Measurements from ENCODE around the gene POMGNT1. TPM values are rescaled to one million over a fixed set of nuclear protein-coding genes. Genes with fewer than 3 reads are reported as not detected.

POMGNT1 gene
- total and polyA plus RNA-seq, 2 of the 13 experiments (the other 11 are each of a cell fraction or from before 2014, with no cell fraction given): 33.9 to 46.8 TPM

DNA sequence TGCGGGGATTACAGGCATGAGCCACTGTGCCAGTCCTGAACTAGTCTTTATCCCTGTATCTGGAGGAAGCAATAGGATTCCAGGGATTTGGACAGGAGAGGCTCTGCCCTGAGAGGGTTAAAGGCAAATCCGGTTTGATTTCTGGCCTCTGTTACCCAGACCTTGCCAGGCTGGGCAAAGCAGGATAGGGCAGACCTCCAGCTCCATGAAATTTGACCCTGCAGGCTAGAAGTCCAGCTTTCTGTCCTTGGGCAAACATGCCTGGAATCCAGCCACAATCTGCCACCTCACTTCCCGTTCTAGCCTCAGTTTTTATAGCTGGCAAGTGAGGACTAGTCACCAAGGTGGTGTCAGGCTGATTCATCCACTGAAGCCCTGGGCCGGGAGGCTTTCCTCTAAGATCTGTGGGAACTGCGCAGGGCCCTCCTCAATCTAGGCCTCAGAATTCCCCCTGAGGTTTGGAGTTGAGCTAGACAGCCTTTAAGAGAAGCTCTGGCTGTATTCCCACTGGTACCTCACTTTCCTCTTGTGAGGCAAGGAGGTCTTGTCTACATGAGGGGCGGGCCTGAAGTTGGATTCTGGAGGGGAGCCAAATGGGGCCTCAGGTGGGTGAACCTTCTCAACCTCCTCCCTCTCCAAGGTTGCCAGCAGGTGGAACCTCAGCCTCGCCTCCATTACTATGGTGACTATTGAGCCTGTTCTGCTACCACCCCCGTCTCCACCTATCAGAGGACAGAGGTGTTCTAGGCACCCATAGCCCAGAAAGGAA is 15.0 kb downstream of the POMGNT1 start (continued):
- no peak for TF ChIP-seq SOX13 (IDR thresholded peaks at IDR 0.05)
- TF ChIP-seq SOX13 (CRISPR knock-in tag; conservative IDR thresholded peaks at IDR 0.05 in 1 of 2, IDR thresholded peaks at IDR 0.05 in 1 of 2): peak in 1 of 2 experiments; percentile 19; a peak in 1 of 4 replicates
- TF ChIP-seq, protein P1, sequence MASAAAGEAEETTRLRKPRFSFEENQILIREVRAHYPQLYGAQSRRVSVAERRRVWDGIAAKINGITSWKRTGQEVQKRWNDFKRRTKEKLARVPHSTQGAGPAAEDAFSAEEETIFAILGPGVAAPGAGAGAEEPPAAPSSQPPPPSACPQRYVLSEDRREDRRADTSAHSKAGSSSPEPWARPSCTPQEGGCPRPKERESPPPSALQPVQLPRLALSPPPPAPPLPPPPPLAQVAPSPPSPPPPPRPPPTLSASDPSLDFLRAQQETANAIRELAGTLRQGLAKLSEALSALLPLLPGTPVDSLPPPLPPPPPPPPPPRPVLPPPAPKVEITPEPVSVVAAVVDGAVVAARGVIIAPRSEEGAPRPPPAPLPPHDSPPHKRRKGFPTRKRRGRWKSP (CRISPR knock-in tag; IDR thresholded peaks at IDR 0.05): 0 out of 2 replicates have a peak, but pooled peaks have one; percentile 27
- TF ChIP-seq, protein P2, sequence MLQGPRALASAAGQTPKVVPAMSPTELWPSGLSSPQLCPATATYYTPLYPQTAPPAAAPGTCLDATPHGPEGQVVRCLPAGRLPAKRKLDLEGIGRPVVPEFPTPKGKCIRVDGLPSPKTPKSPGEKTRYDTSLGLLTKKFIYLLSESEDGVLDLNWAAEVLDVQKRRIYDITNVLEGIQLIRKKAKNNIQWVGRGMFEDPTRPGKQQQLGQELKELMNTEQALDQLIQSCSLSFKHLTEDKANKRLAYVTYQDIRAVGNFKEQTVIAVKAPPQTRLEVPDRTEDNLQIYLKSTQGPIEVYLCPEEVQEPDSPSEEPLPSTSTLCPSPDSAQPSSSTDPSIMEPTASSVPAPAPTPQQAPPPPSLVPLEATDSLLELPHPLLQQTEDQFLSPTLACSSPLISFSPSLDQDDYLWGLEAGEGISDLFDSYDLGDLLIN (CRISPR knock-in tag; IDR thresholded peaks at IDR 0.05; ENCODE audit: borderline replicate concordance): no peak
- TF ChIP-seq, protein P3, sequence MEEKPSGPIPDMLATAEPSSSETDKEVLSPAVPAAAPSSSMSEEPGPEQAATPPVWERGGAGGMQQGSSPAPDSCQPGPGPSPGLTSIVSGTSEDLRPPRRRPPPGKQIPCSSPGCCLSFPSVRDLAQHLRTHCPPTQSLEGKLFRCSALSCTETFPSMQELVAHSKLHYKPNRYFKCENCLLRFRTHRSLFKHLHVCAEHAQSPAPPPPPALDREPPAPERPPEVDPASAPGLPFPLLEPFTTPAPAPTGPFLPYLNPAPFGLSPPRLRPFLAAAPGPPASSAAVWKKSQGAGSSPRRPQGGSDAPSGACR (CRISPR knock-in tag; IDR thresholded peaks at IDR 0.05): 0 out of 2 replicates have a peak, but pooled peaks have one; percentile 32
- no peak for TF ChIP-seq JUNB (CRISPR knock-in tag; IDR thresholded peaks at IDR 0.05; ENCODE audit: borderline replicate concordance)
- TF ChIP-seq ZNF235 (CRISPR knock-in tag; IDR thresholded peaks at IDR 0.05; ENCODE audit: borderline replicate concordance): no peak
- no peak for TF ChIP-seq ZNF143 (CRISPR knock-in tag; IDR thresholded peaks at IDR 0.05)
- 0 out of 2 replicates have a peak, but pooled peaks have one; percentile 49 for TF ChIP-seq ZNF230 (CRISPR knock-in tag; IDR thresholded peaks at IDR 0.05)
- no peak for TF ChIP-seq TARDBP (CRISPR knock-in tag; IDR thresholded peaks at IDR 0.05)
- no peak for TF ChIP-seq FOXK2 (IDR thresholded peaks at IDR 0.05)
- TF ChIP-seq, protein P4, sequence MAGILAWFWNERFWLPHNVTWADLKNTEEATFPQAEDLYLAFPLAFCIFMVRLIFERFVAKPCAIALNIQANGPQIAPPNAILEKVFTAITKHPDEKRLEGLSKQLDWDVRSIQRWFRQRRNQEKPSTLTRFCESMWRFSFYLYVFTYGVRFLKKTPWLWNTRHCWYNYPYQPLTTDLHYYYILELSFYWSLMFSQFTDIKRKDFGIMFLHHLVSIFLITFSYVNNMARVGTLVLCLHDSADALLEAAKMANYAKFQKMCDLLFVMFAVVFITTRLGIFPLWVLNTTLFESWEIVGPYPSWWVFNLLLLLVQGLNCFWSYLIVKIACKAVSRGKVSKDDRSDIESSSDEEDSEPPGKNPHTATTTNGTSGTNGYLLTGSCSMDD (CRISPR knock-in tag; IDR thresholded peaks at IDR 0.05): no peak
- no peak for TF ChIP-seq CHD2 (IDR thresholded peaks at IDR 0.05; ENCODE audit: low read depth, low read length)
- peak; percentile 61; the same call in 1 of the 2 replicates for TF ChIP-seq DPF2 (CRISPR knock-in tag; IDR thresholded peaks at IDR 0.05; ENCODE audit: borderline replicate concordance, low read depth)
- TF ChIP-seq ASH2L (IDR thresholded peaks at IDR 0.05; ENCODE audit: insufficient read length, low read depth, low read length): peak; percentile 28
- TF ChIP-seq HNRNPK (IDR thresholded peaks at IDR 0.05; ENCODE audit: low read depth, low read length, poor library complexity, severe bottlenecking): no peak
- TF ChIP-seq ZSCAN20 (CRISPR knock-in tag; IDR thresholded peaks at IDR 0.05; ENCODE audit: borderline replicate concordance): no peak
- TF ChIP-seq NRL (CRISPR knock-in tag; IDR thresholded peaks at IDR 0.05; ENCODE audit: borderline replicate concordance): no peak
- TF ChIP-seq, protein P5, sequence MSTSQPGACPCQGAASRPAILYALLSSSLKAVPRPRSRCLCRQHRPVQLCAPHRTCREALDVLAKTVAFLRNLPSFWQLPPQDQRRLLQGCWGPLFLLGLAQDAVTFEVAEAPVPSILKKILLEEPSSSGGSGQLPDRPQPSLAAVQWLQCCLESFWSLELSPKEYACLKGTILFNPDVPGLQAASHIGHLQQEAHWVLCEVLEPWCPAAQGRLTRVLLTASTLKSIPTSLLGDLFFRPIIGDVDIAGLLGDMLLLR (CRISPR knock-in tag; IDR thresholded peaks at IDR 0.05): no peak
- no peak for TF ChIP-seq MIER2 (CRISPR knock-in tag; IDR thresholded peaks at IDR 0.05)
- TF ChIP-seq KMT2B (CRISPR knock-in tag; IDR thresholded peaks at IDR 0.05): no peak
- TF ChIP-seq TAF15 (IDR thresholded peaks at IDR 0.05; ENCODE audit: low read depth, low read length, poor library complexity, severe bottlenecking): no peak
- 0 out of 2 replicates have a peak, but pooled peaks have one; percentile 25 for TF ChIP-seq SALL2 (CRISPR knock-in tag; IDR thresholded peaks at IDR 0.05)
- no peak for TF ChIP-seq FOXM1 (CRISPR knock-in tag; IDR thresholded peaks at IDR 0.05)
- TF ChIP-seq ZFP36 (IDR thresholded peaks at IDR 0.05; ENCODE audit: borderline replicate concordance, low read depth, low read length, partially characterized antibody): no peak

Data from HepG2 (cell line).